Heart left ventricle (tissue), 16 donors: ENCODE measurements around the gene INSM1. TPM values are rescaled to one million over a fixed set of nuclear protein-coding genes. Genes with fewer than 3 reads are reported as not detected.

Experiments
- ATAC-seq, 4 donors: fragments of 200-7000 bp; cut with Tn5 transposase; one replicate each; pipeline ENCODE4 v1.9.1; 2020 to 2022; ENCODE audit warnings: moderate library complexity in 4 of 4, mild to moderate bottlenecking in 3 of 4, moderate number of reproducible peaks in 1 of 4
- DNase-seq, 5 donors: peaks; one replicate each; pipeline ENCODE4 v3.0.0-alpha.2; 2020
- H3K27ac ChIP-seq, 12 donors: fragments of 200-600 bp; sonication (generic) in 4 of 12; one replicate each; pipeline versions ENCODE4 v1.5.0 to v1.8.0; 2016 to 2022; ENCODE audit warnings: mild to moderate bottlenecking in 2 of 12
- H3K27me3 ChIP-seq, 9 donors: fragments of 200-600 bp; sonication (generic) in 2 of 9; one replicate each; pipeline versions ENCODE4 v1.5.1 to v1.8.0; 2016 to 2022; ENCODE audit warnings: mild to moderate bottlenecking in 3 of 9
- H3K36me3 ChIP-seq, 9 donors: fragments of 200-600 bp; sonication (generic) in 2 of 9; one replicate each; pipeline versions ENCODE4 v1.5.0 to v1.8.0; 2018 to 2022; ENCODE audit warnings: mild to moderate bottlenecking in 2 of 9
- H3K4me1 ChIP-seq, 12 donors: fragments of 200-600 bp; sonication (generic) in 4 of 12; one replicate each; pipeline versions ENCODE4 v1.5.0 to v1.8.0; 2016 to 2022; ENCODE audit warnings: mild to moderate bottlenecking in 3 of 12
- H3K4me3 ChIP-seq, 12 donors: fragments of 200-600 bp; sonication (generic) in 4 of 12; one replicate each; pipeline versions ENCODE4 v1.5.0 to v1.8.0; 2017 to 2022; ENCODE audit warnings: mild to moderate bottlenecking in 9 of 12, moderate library complexity in 4 of 12
- H3K9me3 ChIP-seq, 12 donors: fragments of 200-600 bp; sonication (generic) in 4 of 12; one replicate each; pipeline versions ENCODE4 v1.5.0 to v1.8.0; 2016 to 2022; ENCODE audit warnings: mild to moderate bottlenecking in 1 of 12
- CTCF ChIP-seq, 12 donors: fragments of 200-600 bp; sonication (generic) in 4 of 12; IDR thresholded peaks; one replicate each; pipeline versions ENCODE4 v1.5.0 to v1.8.0; 2018 to 2022; ENCODE audit warnings: antibody characterized with exemption in 12 of 12, mild to moderate bottlenecking in 5 of 12
- POLR2A ChIP-seq, 2 donors: fragments of 450-650 bp; IDR thresholded peaks; one replicate each; pipeline ENCODE4 v1.6.1; 2017; ENCODE audit warnings: antibody characterized with exemption in 2 of 2, mild to moderate bottlenecking in 2 of 2, moderate library complexity in 2 of 2
- whole genome bisulfite sequencing, 4 donors: extraction: QIAGEN DNeasy Blood & Tissue Kit in 2 of 4; methylation state at CpG; one replicate each; pipeline versions ENCODE4 v1.1.5 to v1.1.7; 2013 to 2018; 5-methylcytosine and 5-hydroxymethylcytosine counted together
- intact Hi-C, 10 donors: fragments of 100-400 bp; cut with DNase I; formaldehyde crosslinking; loops; one replicate each; pipeline versions ENCODE4 v1.11.1 to v1.14.2; 2022
- polyA plus RNA-seq, 2 donors: library from polyadenylated mRNA; stranded (reverse); fragments of 200-250 nt; gene quantifications; one replicate each; pipeline ENCODE4 v1.2.3, GENCODE V29; 2013
- total RNA-seq, 9 donors: library from RNA; depleted of rRNA in 2 of 9; stranded (reverse); fragments of >200 nt in 2 of 9; fragmentation: NEBNext Ultra II Directional in 3 of 9; extraction: Animal tissue kit (Norgen Biotek cat#: 25700) in 3 of 9; gene quantifications; one replicate each; pipeline versions ENCODE4 v1.1.0 to v1.2.4, GENCODE V29; 2016 to 2023
- donor health status: ischemic (EF 13 %, LVEDD 7.1; RV severe dilation, severe dysfunction).
- donor health status: healthy with polysubstance abuse.
- donor health status: DM: no; HTN: yes; CAD: no.
- donor health status: DM: no; HTN: no; CAD: no.
- donor health status: ischemic (EF 25% LVEDD 6.9; RV normal size, moderate dysfunction).
- donor health status: ischemic (EF 25% LVEDD 5.7; RV mildly dilated, moderate dysfunction).
- donor health status: healthy.
- donor health status: DM: yes; HTN: yes; CAD: no.
- donor health status: ischemic (EF 35%, LVEDD 5.7; RV mildly dilated, moderate dysfunction).
- donor health status: nonischemic (EF 11% LVEDD 7.7; RV severe dilation, severe dysfunction).
- donor health status: DM: yes; HTN: yes; CAD: no.
- donor health status: PGD.
- donor health status: ischemic (EF 29% LVEDD 5.4; RV normal size, mild dysfunction).
- donor health status: nonischemic (EF 23%, LVEDD 6.1; RV moderate dilation, normal function).

The INSM1 gene
- total and polyA plus RNA-seq, 11 donors: 0.08 TPM; not detected in 10

- DNase-seq (no peak), ATAC-seq (no peak)
- Histone ChIP-seq H3K27me3 (peaks cover 0 to 3% (median 0%) of the 10 kb centered on the region in 9 donors), H3K27ac (peak overlapping the region in 1 of 12 donors; percentile 58), H3K36me3 (no peaks in the 10 kb centered on the region), H3K4me1 (peaks cover 0 to 21% (median 0%) of the 10 kb centered on the region in 12 donors), H3K4me3 (no peak overlapping the region), H3K9me3 (peaks cover 0 to 4% (median 0%) of the 10 kb centered on the region in 12 donors)
- WGBS, 4 donors: 72 to 85% (median 78%) methylated on average over 2 of the region's 2 CpGs
- no peak for TF ChIP-seq CTCF (IDR thresholded peaks at IDR 0.05)
- intact Hi-C loops: no loop called here
These were observed 36.1 kb upstream of the INSM1 start for GRCh38 chr20:20331817-20332216.

- H3K27me3 ChIP-seq: peaks cover 0 to 3% (median 0%) of the 10 kb centered on the region in 9 donors
- no peak overlapping the region for H3K4me3 ChIP-seq
- WGBS, 4 donors: 57 to 74% (median 71%) methylated on average over 6 of the region's 6 CpGs
- DNase-seq (no peak), ATAC-seq (peak in 1 of 4 donors; percentile 34)
- peaks cover 0 to 4% (median 0%) of the 10 kb centered on the region in 12 donors for H3K9me3 ChIP-seq
- TF ChIP-seq POLR2A (IDR thresholded peaks at IDR 0.05) (no peak), CTCF (IDR thresholded peaks at IDR 0.05) (no peak)
- H3K27ac ChIP-seq: peak overlapping the region in 1 of 12 donors; percentile 34
- H3K4me1 ChIP-seq: peaks cover 0 to 21% (median 0%) of the 10 kb centered on the region in 12 donors
- H3K36me3 ChIP-seq: no peaks in the 10 kb centered on the region
- intact Hi-C loops: no loop called here
These were observed 34.0 kb upstream of the INSM1 start for GRCh38 chr20:20333866-20334265.

GRCh38 chr20:20334489-20334888, 33.4 kb upstream of the INSM1 start:
- Histone ChIP-seq H3K9me3 (peaks cover 0 to 4% (median 0%) of the 10 kb centered on the region in 12 donors), H3K4me3 (no peak overlapping the region), H3K27me3 (peaks cover 0 to 3% (median 0%) of the 10 kb centered on the region in 9 donors), H3K36me3 (no peaks in the 10 kb centered on the region), H3K27ac (peak overlapping the region in 1 of 12 donors; percentile 34), H3K4me1 (peaks cover 0 to 21% (median 0%) of the 10 kb centered on the region in 12 donors)
- intact Hi-C loops: no loop called here
- DNase-seq (no peak), ATAC-seq (no peak)
- TF ChIP-seq POLR2A (IDR thresholded peaks at IDR 0.05) (no peak), CTCF (IDR thresholded peaks at IDR 0.05) (no peak)
- WGBS, 4 donors: 61 to 63% (median 62%) methylated on average over 5 of the region's 5 CpGs

- ATAC-seq: no peak
- WGBS, 4 donors: 89 to 92% (median 90%) methylated on average over 14 of the region's 14 CpGs
These were observed 29.7 kb upstream of the INSM1 start for GRCh38 chr20:20338133-20338730.

More at GRCh38 chr20:20338133-20338730, 29.7 kb upstream of the INSM1 start:
- H3K9me3 ChIP-seq: peaks cover 0 to 4% (median 0%) of the 10 kb centered on the region in 12 donors
- no peak for DNase-seq
- peaks cover 0 to 3% (median 0%) of the 10 kb centered on the region in 12 donors for H3K4me1 ChIP-seq
- H3K27me3 ChIP-seq: peaks cover 0 to 3% (median 0%) of the 10 kb centered on the region in 9 donors
- no peaks in the 10 kb centered on the region for H3K36me3 ChIP-seq
- TF ChIP-seq CTCF (IDR thresholded peaks at IDR 0.05): no peak
- no peak for TF ChIP-seq POLR2A (IDR thresholded peaks at IDR 0.05)
- intact Hi-C loops: no loop called here
- no peak overlapping the region for H3K27ac ChIP-seq
- no peak overlapping the region for H3K4me3 ChIP-seq
